ENCODE results near the gene NCOA7. TPM values are rescaled to one million over a fixed set of nuclear protein-coding genes. Genes with fewer than 3 reads are reported as not detected.

NCOA7 gene
- total and polyA plus RNA-seq, 2 of the 8 experiments (the other 6 are each of a cell fraction or from before 2014, with no cell fraction given) = 2.6 to 10.7 TPM

- Histone ChIP-seq H3K9ac (replicated peaks in 1 of 4; ENCODE audit: extremely low read depth in 1 of 4, low read depth in 3 of 4, low read length in 3 of 4) (no peak overlapping the region), H3K4me3 (ENCODE audit: extremely low read depth in 1 of 4, insufficient read depth in 2 of 4, low read depth in 3 of 4, low read length in 4 of 4) (no peak overlapping the region), H2AFZ (ENCODE audit: low read length) (no peak overlapping the region), H3K23me2 (ENCODE audit: low read depth, low read length) (no peaks in the 10 kb centered on the region), H2BK20ac (ENCODE audit: low read length) (no peak overlapping the region), H3K36me3 (ENCODE audit: control insufficient read depth in 2 of 4, insufficient read depth in 4 of 4, low read length in 3 of 4) (no peaks in the 10 kb centered on the region), H3K4me2 (ENCODE audit: insufficient read depth in 1 of 2, low read depth in 2 of 2, low read length in 2 of 2) (no peak overlapping the region), H3K4ac (replicated peaks; ENCODE audit: insufficient read length, low read depth, low read length) (no peak overlapping the region), H4K20me1 (replicated peaks in 1 of 2; ENCODE audit: control insufficient read depth in 1 of 2, insufficient read depth in 2 of 2, low read length in 2 of 2) (no peaks in the 10 kb centered on the region), H3K27ac (ENCODE audit: low read depth, low read length) (no peak overlapping the region), H4K8ac (ENCODE audit: extremely low read depth, insufficient read depth, low read length) (no peak overlapping the region), H3K79me2 (ENCODE audit: control insufficient read depth in 1 of 2, insufficient read depth in 2 of 2, low read length in 2 of 2) (no peaks in the 10 kb centered on the region), H3K27me3 (replicated peaks in 1 of 4; ENCODE audit: control insufficient read depth in 3 of 4, extremely low read depth in 1 of 4, insufficient read depth in 3 of 4, low read length in 3 of 4) (no peaks in the 10 kb centered on the region; a peak in 2 of 7 replicates), H3K23ac (ENCODE audit: insufficient read length) (no peak overlapping the region), H3K4me1 (replicated peaks in 1 of 4; ENCODE audit: control insufficient read depth in 3 of 4, insufficient read depth in 4 of 4, low read length in 3 of 4) (peaks cover 0 to 4% (median 0%) of the 10 kb centered on the region in 4 experiments; a peak in 3 of 7 replicates), H2BK5ac (ENCODE audit: low read depth, low read length) (no peak overlapping the region), H2AK5ac (ENCODE audit: low read depth, low read length) (no peak overlapping the region), H3K18ac (ENCODE audit: extremely low read depth, low read length) (no peak overlapping the region), H2BK15ac (ENCODE audit: low read length) (no peak overlapping the region), H3K9me3 (ENCODE audit: insufficient read depth in 2 of 2, low read depth in 1 of 2, low read length in 1 of 2) (no peaks in the 10 kb centered on the region), H3K56ac (replicated peaks; ENCODE audit: insufficient read length, low read depth, low read length) (no peak overlapping the region), H4K5ac (ENCODE audit: insufficient read length, low read depth, low read length) (no peak overlapping the region), H2BK12ac (ENCODE audit: low read depth, low read length) (no peak overlapping the region), H3K79me1 (ENCODE audit: low read depth, low read length) (no peaks in the 10 kb centered on the region), H2BK120ac (replicated peaks; ENCODE audit: low read depth, low read length) (no peak overlapping the region), H4K91ac (replicated peaks; ENCODE audit: insufficient read length, low read length) (no peak overlapping the region), H3K14ac (ENCODE audit: insufficient read length) (no peak overlapping the region)
- WGBS, 2 experiments (ENCODE audit: extremely low coverage in 1 of 2, insufficient coverage in 1 of 2, insufficient read length in 1 of 2, insufficient replicate concordance in 2 of 2, low coverage in 1 of 2, low lambda C conversion rate in 2 of 2, missing lambda C conversion rate in 1 of 2) = 84% methylated on average over 1 of the region's 1 CpG; no CpG with 5 or more reads in 1 of the 2 experiments
- FAIRE-seq (no peak), DNase-seq (ENCODE audit: low read depth in 1 of 2, low spot score in 2 of 2) (no peak)
- ChIA-PET POLR2A (ENCODE audit: partially characterized antibody) (interaction anchor here (1.1 to 2.0 kb wide), 2 partner anchors 11 kb away, joined by 4 to 5 read pairs; partner anchors contain the start of gene HINT3), CTCF (ENCODE audit: partially characterized antibody) (interaction anchor here (0.7 to 2.9 kb wide), 8 partner anchors 8 to 634 kb away, joined by 3 to 16 read pairs (median 4); partner anchors contain the start of gene HINT3)
- TF ChIP-seq TCF12 (IDR thresholded peaks at IDR 0.05; ENCODE audit: low read depth, low read length) (no peak), EP300 (IDR thresholded peaks at IDR 0.05; ENCODE audit: borderline replicate concordance in 1 of 2, low read depth in 2 of 2, low read length in 2 of 2) (no peak), MAFK (IDR thresholded peaks at IDR 0.05; ENCODE audit: low read depth, low read length) (no peak), ZNF274 (IDR thresholded peaks at IDR 0.05; ENCODE audit: borderline replicate concordance, extremely low read depth, low read length) (no peak), NRF1 (IDR thresholded peaks at IDR 0.05; ENCODE audit: low read depth, low read length) (no peak), KDM4A (IDR thresholded peaks at IDR 0.05; ENCODE audit: low read depth, low read length, severe bottlenecking) (no peak), SP1 (IDR thresholded peaks at IDR 0.05; ENCODE audit: low read depth, low read length) (no peak), TBP (IDR thresholded peaks at IDR 0.05; ENCODE audit: low read depth, low read length) (no peak), TAF7 (optimal IDR thresholded peaks at IDR 0.05; ENCODE audit: borderline replicate concordance, low read depth, low read length) (no peak), ASH2L (IDR thresholded peaks at IDR 0.05; ENCODE audit: low read length) (no peak), BRCA1 (IDR thresholded peaks at IDR 0.05; ENCODE audit: low read depth, low read length) (no peak), TAF1 (IDR thresholded peaks at IDR 0.05; ENCODE audit: low read depth, low read length) (no peak), JUND (IDR thresholded peaks at IDR 0.05; ENCODE audit: low read length) (no peak), RXRA (IDR thresholded peaks at IDR 0.05; ENCODE audit: insufficient read depth, low read depth, low read length) (no peak)
Measured at GRCh38 chr6:125945378-125946141, 154.8 kb downstream of the NCOA7 start.
